Measurements from ENCODE around the gene RPTOR. TPM values are rescaled to one million over a fixed set of nuclear protein-coding genes. Genes with fewer than 3 reads are reported as not detected.

Gene RPTOR
- total RNA-seq, 3 donors from 2014 or later, result 21.4 to 27.5 (median 23.6) TPM

DNA sequence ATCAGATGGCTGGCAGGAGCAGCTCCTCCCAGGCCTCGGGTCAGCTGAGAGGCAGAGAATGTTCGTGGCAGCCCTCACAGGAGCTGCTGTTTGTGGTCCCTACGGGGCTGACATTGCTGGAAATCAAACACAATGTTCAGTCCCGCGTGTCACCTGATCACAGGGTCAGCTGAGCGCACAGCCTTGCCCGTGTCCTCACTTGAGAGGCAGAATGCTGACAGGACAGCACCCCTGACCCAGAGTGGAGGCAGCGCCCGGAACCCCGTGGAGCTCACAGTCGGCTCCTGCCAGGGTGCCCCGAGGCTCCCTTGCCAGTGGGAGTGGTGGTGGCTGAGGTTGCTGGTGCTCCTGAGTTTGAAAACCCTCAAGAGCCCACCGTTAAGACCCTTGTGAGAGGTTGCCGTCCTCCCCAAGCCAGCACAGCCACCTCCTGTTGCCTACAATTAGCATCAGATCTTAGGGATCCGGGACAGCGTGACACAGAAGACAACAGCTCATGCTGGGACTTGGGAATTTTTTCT is 443.4 kb downstream of the RPTOR start:
- no peaks in the 10 kb centered on the region for H3K9me3 ChIP-seq
- no peaks in the 10 kb centered on the region for H3K36me3 ChIP-seq
- H3K4me1 ChIP-seq, result peaks cover 0 to 6% of the 10 kb centered on the region in 2 donors
- intact Hi-C loops (cut with DNase I; ENCODE audit: low total_unique reads), result loop anchor here (10.0 kb wide), 1 partner anchor 563 kb away; no protein-coding TSS in a partner anchor
- no peaks in the 10 kb centered on the region for H3K27me3 ChIP-seq
- TF ChIP-seq, protein P1, sequence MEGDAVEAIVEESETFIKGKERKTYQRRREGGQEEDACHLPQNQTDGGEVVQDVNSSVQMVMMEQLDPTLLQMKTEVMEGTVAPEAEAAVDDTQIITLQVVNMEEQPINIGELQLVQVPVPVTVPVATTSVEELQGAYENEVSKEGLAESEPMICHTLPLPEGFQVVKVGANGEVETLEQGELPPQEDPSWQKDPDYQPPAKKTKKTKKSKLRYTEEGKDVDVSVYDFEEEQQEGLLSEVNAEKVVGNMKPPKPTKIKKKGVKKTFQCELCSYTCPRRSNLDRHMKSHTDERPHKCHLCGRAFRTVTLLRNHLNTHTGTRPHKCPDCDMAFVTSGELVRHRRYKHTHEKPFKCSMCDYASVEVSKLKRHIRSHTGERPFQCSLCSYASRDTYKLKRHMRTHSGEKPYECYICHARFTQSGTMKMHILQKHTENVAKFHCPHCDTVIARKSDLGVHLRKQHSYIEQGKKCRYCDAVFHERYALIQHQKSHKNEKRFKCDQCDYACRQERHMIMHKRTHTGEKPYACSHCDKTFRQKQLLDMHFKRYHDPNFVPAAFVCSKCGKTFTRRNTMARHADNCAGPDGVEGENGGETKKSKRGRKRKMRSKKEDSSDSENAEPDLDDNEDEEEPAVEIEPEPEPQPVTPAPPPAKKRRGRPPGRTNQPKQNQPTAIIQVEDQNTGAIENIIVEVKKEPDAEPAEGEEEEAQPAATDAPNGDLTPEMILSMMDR (IDR thresholded peaks at IDR 0.05), result no peak
- TF ChIP-seq POLR2AphosphoS5 (IDR thresholded peaks at IDR 0.05) (no peak), POLR2A (IDR thresholded peaks at IDR 0.05) (no peak)
- peak overlapping the region in 1 of 3 donors; percentile 25 for H3K4me3 ChIP-seq
- H3K27ac ChIP-seq, result peak overlapping the region in 1 of 2 donors; percentile 55
- no peak for DNase-seq (ENCODE audit: low spot score in 2 of 2)

GRCh38 chr17:80989586-80989913 is 444.9 kb downstream of the RPTOR start:
- intact Hi-C loops (cut with DNase I; ENCODE audit: low total_unique reads), result loop anchor here (10.0 kb wide), 1 partner anchor 565 kb away; no protein-coding TSS in a partner anchor
- DNase-seq (ENCODE audit: low spot score in 2 of 2), result no peak

DNA sequence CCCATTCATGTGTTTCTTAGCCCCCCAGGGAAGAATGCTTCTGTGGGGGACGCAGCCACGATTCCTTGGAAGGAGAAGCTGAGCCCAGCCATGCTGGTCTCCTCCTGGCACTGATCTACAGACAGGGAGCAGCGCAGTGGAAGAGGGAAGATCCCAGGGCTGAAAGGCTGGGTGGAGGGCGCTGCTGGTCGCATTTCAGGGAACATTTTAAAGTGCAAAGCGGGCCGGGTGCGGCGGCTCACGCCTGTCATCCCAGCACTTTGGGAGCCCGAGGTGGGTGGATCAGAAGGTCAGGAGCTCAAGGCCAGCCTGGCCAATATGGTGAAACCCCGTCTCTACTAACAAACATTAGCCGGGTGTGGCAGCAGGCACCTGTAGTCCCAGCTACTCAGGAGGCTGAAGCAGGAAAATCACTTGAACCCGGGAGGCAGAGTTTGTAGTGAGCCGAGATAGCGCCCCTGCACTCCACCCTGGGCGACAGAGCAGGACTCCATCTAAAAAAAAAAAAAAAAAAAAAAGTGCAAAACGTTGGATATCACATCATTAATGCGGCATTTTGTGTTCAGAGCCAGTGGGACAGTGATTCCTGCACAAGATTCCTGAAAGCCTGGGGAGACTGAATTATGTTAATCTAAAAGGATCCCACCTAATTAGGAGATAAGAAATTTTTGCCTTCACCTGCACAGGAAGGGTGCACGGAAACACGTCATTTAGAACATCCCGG is 446.4 kb downstream of the RPTOR start:
- Histone ChIP-seq H3K4me3 (peak overlapping the region; percentile 85 to 98 (median 93)), H3K9me3 (no peaks in the 10 kb centered on the region), H3K27ac (peak overlapping the region; percentile 61 to 68), H3K36me3 (no peaks in the 10 kb centered on the region), H3K4me1 (peaks cover 0 to 11% of the 10 kb centered on the region in 2 donors), H3K27me3 (no peaks in the 10 kb centered on the region)
- no peak for DNase-seq (ENCODE audit: low spot score in 2 of 2)
- intact Hi-C loops (cut with DNase I; ENCODE audit: low total_unique reads), result no loop called here
- no peak for TF ChIP-seq POLR2AphosphoS5 (IDR thresholded peaks at IDR 0.05)
- no peak for TF ChIP-seq POLR2A (IDR thresholded peaks at IDR 0.05)
- TF ChIP-seq, protein P1 (IDR thresholded peaks at IDR 0.05), result no peak

More at GRCh38 chr17:80989586-80989913, 444.9 kb downstream of the RPTOR start:
- Histone ChIP-seq H3K4me3 (peak overlapping the region in 2 of 3 donors; percentile 30 to 59), H3K9me3 (no peaks in the 10 kb centered on the region), H3K4me1 (peaks cover 0 to 11% of the 10 kb centered on the region in 2 donors), H3K27ac (peak overlapping the region in 1 of 2 donors; percentile 49), H3K36me3 (no peaks in the 10 kb centered on the region), H3K27me3 (no peaks in the 10 kb centered on the region)
- TF ChIP-seq POLR2AphosphoS5 (IDR thresholded peaks at IDR 0.05), result no peak

- peak within 1 kb of the TSS; percentile 85 to 98 (median 93) for H3K4me3 ChIP-seq
- H3K9me3 ChIP-seq, result no peaks in the 10 kb centered on the region
- TF ChIP-seq POLR2A (IDR thresholded peaks at IDR 0.05), result no peak
- peak in 2 of 3 donors; percentile 8 to 60 for TF ChIP-seq POLR2AphosphoS5 (IDR thresholded peaks at IDR 0.05)
- TF ChIP-seq, protein P1 (IDR thresholded peaks at IDR 0.05), result peak in 2 of 3 donors; percentile 20 to 35
- no peaks in the 10 kb centered on the region for H3K36me3 ChIP-seq
- intact Hi-C loops (cut with DNase I; ENCODE audit: low total_unique reads), result no loop called here
- H3K4me1 ChIP-seq, result peaks cover 0 to 11% of the 10 kb centered on the region in 2 donors
- DNase-seq (ENCODE audit: low spot score in 2 of 2), result peak in 1 of 2 donors; percentile 55
- H3K27me3 ChIP-seq, result no peaks in the 10 kb centered on the region
- peak within 1 kb of the TSS; percentile 61 to 68 for H3K27ac ChIP-seq
Observed at GRCh38 chr17:80991645-80992076, 447.0 kb downstream of the RPTOR start, which contains the start of gene CHMP6. CHMP6 (plus strand) TSS chr17:80991841; CDS start chr17:80991919, 78 bp downstream.

GRCh38 chr17:80992077-80992947 is 447.7 kb downstream of the RPTOR start:
- Histone ChIP-seq H3K27ac (peak overlapping the region; percentile 61 to 68), H3K36me3 (no peaks in the 10 kb centered on the region), H3K9me3 (no peaks in the 10 kb centered on the region), H3K4me3 (peak overlapping the region; percentile 85 to 98 (median 93)), H3K27me3 (no peaks in the 10 kb centered on the region), H3K4me1 (peaks cover 0 to 11% of the 10 kb centered on the region in 2 donors)
- DNase-seq (ENCODE audit: low spot score in 2 of 2), result no peak
- no peak for TF ChIP-seq POLR2A (IDR thresholded peaks at IDR 0.05)
- TF ChIP-seq POLR2AphosphoS5 (IDR thresholded peaks at IDR 0.05), result no peak
- TF ChIP-seq, protein P1 (IDR thresholded peaks at IDR 0.05), result no peak
- intact Hi-C loops (cut with DNase I; ENCODE audit: low total_unique reads), result no loop called here
